Activated CD8-positive, alpha-beta T cell treated with anti-CD3 and anti-CD28 coated beads for 36 hours (primary cell): ENCODE results near the gene CCR4. TPM values are rescaled to one million over a fixed set of nuclear protein-coding genes. Genes with fewer than 3 reads are reported as not detected.

Experiments
- total RNA-seq, 2 experiments: library from RNA; stranded (reverse); gene quantifications; one replicate each; pipeline ENCODE4 v1.2.3, GENCODE V29; 2021

The CCR4 gene
- total RNA-seq, 2 experiments from 2014 or later: 17.4 to 18.8 TPM

Other genes starting within 250 kb of the CCR4 start
- gene TRIM71, start 133.6 kb upstream of the CCR4 start, total RNA-seq: under 1 TPM; 0.18 to 0.22 TPM
- gene GLB1, start 145.5 kb downstream of the CCR4 start, total RNA-seq: 10 to 100 TPM; 55.4 to 57.5 TPM
- 1 to 10 TPM; 6.5 to 6.6 TPM for gene TMPPE, start 145.5 kb downstream of the CCR4 start, total RNA-seq
- 10 to 100 TPM; 32.7 to 35.7 TPM for gene CRTAP, start 162.4 kb downstream of the CCR4 start, total RNA-seq